Measurements from ENCODE around the gene PPP1R16B.
A peak's percentile ranks its signal among the peaks of the same experiment; 100 is the strongest.

PPP1R16B gene

GRCh38 chr20:38926934-38927616, 121.6 kb downstream of the PPP1R16B start:
- no peaks in the 10 kb centered on the region for H3K36me3 ChIP-seq (replicated peaks)
- no peak for TF ChIP-seq CTCF (IDR thresholded peaks at IDR 0.05; ENCODE audit: low read depth, low read length, missing control alignments)
- no peaks in the 10 kb centered on the region for H3K27me3 ChIP-seq (replicated peaks)
- H3K27ac ChIP-seq: no peak overlapping the region
- in situ Hi-C loops (cut with HindIII; ENCODE audit: low pct_ligation_motif_present, low sequenced_read_pairs): no loop called here
- peak overlapping the region; percentile 83 for H3K4me3 ChIP-seq (ENCODE audit: low read depth, low read length)
- no peak for DNase-seq

GRCh38 chr20:38927902-38928578, 122.5 kb downstream of the PPP1R16B start:
- no peak for TF ChIP-seq CTCF (IDR thresholded peaks at IDR 0.05; ENCODE audit: low read depth, low read length, missing control alignments)
- H3K4me3 ChIP-seq (ENCODE audit: low read depth, low read length): peak overlapping the region; percentile 83
- DNase-seq: no peak
- in situ Hi-C loops (cut with HindIII; ENCODE audit: low pct_ligation_motif_present, low sequenced_read_pairs): no loop called here
- H3K27me3 ChIP-seq (replicated peaks): no peaks in the 10 kb centered on the region
- no peaks in the 10 kb centered on the region for H3K36me3 ChIP-seq (replicated peaks)
- no peak overlapping the region for H3K27ac ChIP-seq

DNA sequence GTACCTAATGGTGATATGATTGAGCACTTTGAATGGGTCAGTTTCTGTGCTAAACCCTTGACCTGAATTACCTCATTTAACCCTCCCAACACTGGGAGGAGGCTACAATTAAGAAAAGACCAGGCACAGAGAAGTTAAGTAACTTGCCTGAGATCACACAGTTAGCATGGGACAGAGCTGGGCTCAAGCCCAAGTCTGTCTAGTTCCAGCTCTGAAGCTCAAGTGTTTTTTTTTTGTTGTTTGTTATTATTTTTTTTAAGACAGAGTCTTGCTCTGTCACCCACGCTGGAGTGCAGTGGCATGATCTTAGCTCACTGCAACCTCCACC, 124.7 kb downstream of the PPP1R16B start:
- Histone ChIP-seq H3K27me3 (replicated peaks) (no peaks in the 10 kb centered on the region), H3K4me3 (ENCODE audit: low read depth, low read length) (no peak overlapping the region), H3K36me3 (replicated peaks) (no peaks in the 10 kb centered on the region), H3K27ac (no peak overlapping the region)
- in situ Hi-C loops (cut with HindIII; ENCODE audit: low pct_ligation_motif_present, low sequenced_read_pairs): no loop called here
- TF ChIP-seq CTCF (IDR thresholded peaks at IDR 0.05; ENCODE audit: low read depth, low read length, missing control alignments): no peak
- no peak for DNase-seq

GRCh38 chr20:38931984-38932383, 126.5 kb downstream of the PPP1R16B start:
- no peak for DNase-seq
- in situ Hi-C loops (cut with HindIII; ENCODE audit: low pct_ligation_motif_present, low sequenced_read_pairs): no loop called here
- no peak for TF ChIP-seq CTCF (IDR thresholded peaks at IDR 0.05; ENCODE audit: low read depth, low read length, missing control alignments)
- Histone ChIP-seq H3K36me3 (replicated peaks) (no peaks in the 10 kb centered on the region), H3K4me3 (ENCODE audit: low read depth, low read length) (no peak overlapping the region), H3K27me3 (replicated peaks) (no peaks in the 10 kb centered on the region), H3K27ac (no peak overlapping the region)

DNA sequence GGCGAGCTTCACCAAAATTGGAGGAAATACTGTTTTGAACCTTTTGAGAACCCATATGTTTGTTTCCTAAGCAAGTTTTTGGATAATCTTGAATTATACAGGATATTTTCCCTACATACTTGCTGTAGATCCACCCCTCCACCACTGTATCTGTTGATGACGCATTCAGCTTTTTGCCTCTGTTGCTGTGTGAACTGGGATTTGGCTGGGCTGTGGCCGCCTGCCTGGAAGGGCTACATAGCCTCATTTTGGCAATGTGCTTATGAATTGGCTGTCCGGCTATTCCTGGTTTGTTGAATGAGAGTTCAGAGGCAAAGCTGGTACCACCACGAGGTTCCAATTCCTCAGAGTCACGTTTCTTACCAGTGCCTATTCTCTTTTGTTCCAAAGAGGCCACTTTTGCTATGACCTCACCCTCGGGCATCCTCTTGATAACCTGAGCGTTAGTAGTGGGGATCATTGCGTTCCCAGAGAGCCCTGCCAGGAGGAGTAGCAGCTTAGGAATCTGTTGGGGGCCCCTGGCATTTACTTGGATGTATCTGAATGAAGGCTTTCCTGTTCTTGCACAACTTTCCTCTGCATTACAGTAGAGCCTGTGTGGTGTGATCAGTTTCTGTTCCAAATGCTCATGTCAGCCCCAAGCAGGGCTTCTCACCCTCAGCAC, 127.1 kb downstream of the PPP1R16B start:
- DNase-seq: peak; percentile 26
- H3K27ac ChIP-seq: no peak overlapping the region

More for the DNA sequence above, 127.1 kb downstream of the PPP1R16B start:
- H3K27me3 ChIP-seq (replicated peaks): no peaks in the 10 kb centered on the region
- H3K36me3 ChIP-seq (replicated peaks): no peaks in the 10 kb centered on the region
- H3K4me3 ChIP-seq (ENCODE audit: low read depth, low read length): no peak overlapping the region
- in situ Hi-C loops (cut with HindIII; ENCODE audit: low pct_ligation_motif_present, low sequenced_read_pairs): no loop called here
- TF ChIP-seq CTCF (IDR thresholded peaks at IDR 0.05; ENCODE audit: low read depth, low read length, missing control alignments): no peak

Measured in brain microvascular endothelial cell (primary cell).